Prostate gland (tissue), 2 donors: ENCODE data around the gene LGALS3BP.

Source experiments
- CTCF ChIP-seq, 4 experiments: fragments of 200-600 bp in 2 of 4; fragments of 450-650 bp in 2 of 4; sonication (generic) in 2 of 4; IDR thresholded peaks; 1 replicate in 3 of 4; 2 replicates in 1 of 4; pipeline ENCODE4 v1.5.1; 2016 to 2019; ENCODE audit warnings: antibody characterized with exemption in 4 of 4, mild to moderate bottlenecking in 2 of 4, moderate library complexity in 2 of 4
- POLR2AphosphoS5 ChIP-seq: sonication (generic); formaldehyde crosslinking; IDR thresholded peaks from one replicate; pipeline ENCODE4 v1.6.1; 2017; ENCODE audit warnings: antibody characterized with exemption

- TF ChIP-seq CTCF (IDR thresholded peaks at IDR 0.05) = no peak
- no peak for TF ChIP-seq POLR2AphosphoS5
These were observed 27.7 kb downstream of the LGALS3BP start for GRCh38 chr17:78951967-78952551.
